Activated naive CD8-positive, alpha-beta T cell treated with anti-CD3 and anti-CD28 coated beads for 36 hours (primary cell): ENCODE results near the gene DBN1. TPM values are rescaled to one million over a fixed set of nuclear protein-coding genes. Genes with fewer than 3 reads are reported as not detected.

ENCODE experiments used
- DNase-seq: peaks from one replicate; pipeline ENCODE4 v3.0.0; 2021
- H3K27ac Mint-ChIP-seq: one replicate; pipeline ENCODE4 v1.8.0; 2022; ENCODE audit warnings: mild to moderate bottlenecking, moderate library complexity, mixed read lengths
- H3K27me3 Mint-ChIP-seq: one replicate; pipeline ENCODE4 v1.8.0; 2022; ENCODE audit warnings: mild to moderate bottlenecking, mixed read lengths
- H3K36me3 Mint-ChIP-seq: one replicate; pipeline ENCODE4 v1.8.0; 2021; ENCODE audit warnings: mild to moderate bottlenecking, mixed read lengths
- H3K4me1 Mint-ChIP-seq: one replicate; pipeline ENCODE4 v1.8.0; 2021; ENCODE audit warnings: mixed read lengths
- H3K4me3 Mint-ChIP-seq: one replicate; pipeline ENCODE4 v1.8.0; 2022; ENCODE audit warnings: mild to moderate bottlenecking, moderate library complexity, mixed read lengths
- H3K9me3 Mint-ChIP-seq: one replicate; pipeline ENCODE4 v1.8.0; 2022; ENCODE audit warnings: mixed read lengths
- total RNA-seq, 2 experiments: library from RNA; stranded (reverse); gene quantifications; one replicate each; pipeline ENCODE4 v1.2.3, GENCODE V29; 2021

The DBN1 gene
- total RNA-seq, 2 experiments from 2014 or later, result 100 to 106 TPM

GRCh38 chr5:177450667-177451424, 22.6 kb downstream of the DBN1 start:
- Mint-ChIP-seq H3K27ac (no peak overlapping the region), H3K9me3 (no peaks in the 10 kb centered on the region), H3K4me3 (no peak overlapping the region), H3K27me3 (peaks cover 2% of the 10 kb centered on the region), H3K36me3 (peaks cover 11% of the 10 kb centered on the region), H3K4me1 (peaks cover 29% of the 10 kb centered on the region)
- DNase-seq, result no peak

GRCh38 chr5:177449140-177450061, 24.0 kb downstream of the DBN1 start:
- no peak overlapping the region for H3K4me3 Mint-ChIP-seq
- no peak for DNase-seq
- H3K27me3 Mint-ChIP-seq, result peaks cover 4% of the 10 kb centered on the region
- H3K4me1 Mint-ChIP-seq, result peaks cover 43% of the 10 kb centered on the region
- peaks cover 13% of the 10 kb centered on the region for H3K36me3 Mint-ChIP-seq
- no peak overlapping the region for H3K27ac Mint-ChIP-seq
- H3K9me3 Mint-ChIP-seq, result no peaks in the 10 kb centered on the region

GRCh38 chr5:177448244-177448950, 25.0 kb downstream of the DBN1 start:
- H3K4me3 Mint-ChIP-seq, result peak overlapping the region; percentile 76

GRCh38 chr5:177447611-177448243, 25.7 kb downstream of the DBN1 start:
- H3K36me3 Mint-ChIP-seq, result peaks cover 15% of the 10 kb centered on the region
- H3K4me3 Mint-ChIP-seq, result peak overlapping the region; percentile 76
- peaks cover 4% of the 10 kb centered on the region for H3K27me3 Mint-ChIP-seq
- peak overlapping the region; percentile 63 for H3K27ac Mint-ChIP-seq
- H3K4me1 Mint-ChIP-seq, result peaks cover 43% of the 10 kb centered on the region
- H3K9me3 Mint-ChIP-seq, result no peaks in the 10 kb centered on the region
- no peak for DNase-seq

More at GRCh38 chr5:177448244-177448950, 25.0 kb downstream of the DBN1 start:
- peaks cover 15% of the 10 kb centered on the region for H3K36me3 Mint-ChIP-seq
- H3K27ac Mint-ChIP-seq, result peak overlapping the region; percentile 7
- H3K4me1 Mint-ChIP-seq, result peaks cover 44% of the 10 kb centered on the region
- no peak for DNase-seq
- H3K9me3 Mint-ChIP-seq, result no peaks in the 10 kb centered on the region
- peaks cover 4% of the 10 kb centered on the region for H3K27me3 Mint-ChIP-seq

- peaks cover 42% of the 10 kb centered on the region for H3K4me1 Mint-ChIP-seq
- no peak overlapping the region for H3K27ac Mint-ChIP-seq
- peaks cover 15% of the 10 kb centered on the region for H3K36me3 Mint-ChIP-seq
- DNase-seq, result peak; percentile 77
- no peaks in the 10 kb centered on the region for H3K9me3 Mint-ChIP-seq
- H3K27me3 Mint-ChIP-seq, result peaks cover 4% of the 10 kb centered on the region
- peak overlapping the region; percentile 48 for H3K4me3 Mint-ChIP-seq
Observed at GRCh38 chr5:177447066-177447610, 26.3 kb downstream of the DBN1 start.

- DNase-seq, result peak; percentile 84
- Mint-ChIP-seq H3K9me3 (no peaks in the 10 kb centered on the region), H3K4me3 (peak within 1 kb of the TSS; percentile 82), H3K4me1 (peaks cover 42% of the 10 kb centered on the region), H3K27ac (peak within 1 kb of the TSS; percentile 90), H3K36me3 (peaks cover 18% of the 10 kb centered on the region), H3K27me3 (peaks cover 4% of the 10 kb centered on the region)
Observed at GRCh38 chr5:177446200-177447065, 27.0 kb downstream of the DBN1 start, which contains the start of gene PRR7. Gene PRR7, plus strand, starts transcription at chr5:177446814. Its CDS starts 8,254 bp downstream, at chr5:177455068.

- H3K4me3 Mint-ChIP-seq, result peak overlapping the region; percentile 82
- no peaks in the 10 kb centered on the region for H3K9me3 Mint-ChIP-seq
- H3K36me3 Mint-ChIP-seq, result peaks cover 18% of the 10 kb centered on the region
- DNase-seq, result peak; percentile 3
- H3K27me3 Mint-ChIP-seq, result peaks cover 4% of the 10 kb centered on the region
- peaks cover 44% of the 10 kb centered on the region for H3K4me1 Mint-ChIP-seq
- H3K27ac Mint-ChIP-seq, result peak overlapping the region; percentile 90
Observed at GRCh38 chr5:177445917-177446199, 27.6 kb downstream of the DBN1 start.

GRCh38 chr5:177445052-177445916, 28.1 kb downstream of the DBN1 start:
- H3K9me3 Mint-ChIP-seq, result no peaks in the 10 kb centered on the region
- peak overlapping the region; percentile 90 for H3K27ac Mint-ChIP-seq
- peaks cover 18% of the 10 kb centered on the region for H3K36me3 Mint-ChIP-seq
- peaks cover 4% of the 10 kb centered on the region for H3K27me3 Mint-ChIP-seq
- peaks cover 48% of the 10 kb centered on the region for H3K4me1 Mint-ChIP-seq
- H3K4me3 Mint-ChIP-seq, result peak overlapping the region; percentile 82
- DNase-seq, result peak; percentile 12

GRCh38 chr5:177444106-177445051, 29.1 kb downstream of the DBN1 start:
- Mint-ChIP-seq H3K9me3 (no peaks in the 10 kb centered on the region), H3K36me3 (peaks cover 22% of the 10 kb centered on the region), H3K27me3 (peaks cover 4% of the 10 kb centered on the region), H3K27ac (peak overlapping the region; percentile 90), H3K4me1 (peaks cover 57% of the 10 kb centered on the region), H3K4me3 (peak overlapping the region; percentile 53)
- peak; percentile 9 for DNase-seq

- peaks cover 4% of the 10 kb centered on the region for H3K27me3 Mint-ChIP-seq
- DNase-seq, result peak; percentile 4
- H3K9me3 Mint-ChIP-seq, result no peaks in the 10 kb centered on the region
- H3K27ac Mint-ChIP-seq, result peak overlapping the region; percentile 46
- peaks cover 61% of the 10 kb centered on the region for H3K4me1 Mint-ChIP-seq
- H3K4me3 Mint-ChIP-seq, result peak overlapping the region; percentile 29
- H3K36me3 Mint-ChIP-seq, result peaks cover 27% of the 10 kb centered on the region
Observed at GRCh38 chr5:177443144-177443983, 30.1 kb downstream of the DBN1 start.

GRCh38 chr5:177442066-177442826, 31.2 kb downstream of the DBN1 start:
- H3K27ac Mint-ChIP-seq, result peak overlapping the region; percentile 46
- H3K4me1 Mint-ChIP-seq, result peaks cover 62% of the 10 kb centered on the region
- peaks cover 4% of the 10 kb centered on the region for H3K27me3 Mint-ChIP-seq
- H3K9me3 Mint-ChIP-seq, result no peaks in the 10 kb centered on the region
- H3K4me3 Mint-ChIP-seq, result no peak overlapping the region
- peaks cover 32% of the 10 kb centered on the region for H3K36me3 Mint-ChIP-seq
- DNase-seq, result no peak
